ENCODE measurements around the gene LONP1. TPM values are rescaled to one million over a fixed set of nuclear protein-coding genes. Genes with fewer than 3 reads are reported as not detected.

The LONP1 gene
- total RNA-seq, 1 experiment from 2014 or later, result 186 TPM

- 0 out of 2 replicates have a peak, but pooled peaks have one; percentile 30 for TF ChIP-seq PRDM15 (CRISPR knock-in tag; IDR thresholded peaks at IDR 0.05)
These were observed 26.5 kb downstream of the LONP1 start (continued) for GRCh38 chr19:5693195-5694166.

DNA sequence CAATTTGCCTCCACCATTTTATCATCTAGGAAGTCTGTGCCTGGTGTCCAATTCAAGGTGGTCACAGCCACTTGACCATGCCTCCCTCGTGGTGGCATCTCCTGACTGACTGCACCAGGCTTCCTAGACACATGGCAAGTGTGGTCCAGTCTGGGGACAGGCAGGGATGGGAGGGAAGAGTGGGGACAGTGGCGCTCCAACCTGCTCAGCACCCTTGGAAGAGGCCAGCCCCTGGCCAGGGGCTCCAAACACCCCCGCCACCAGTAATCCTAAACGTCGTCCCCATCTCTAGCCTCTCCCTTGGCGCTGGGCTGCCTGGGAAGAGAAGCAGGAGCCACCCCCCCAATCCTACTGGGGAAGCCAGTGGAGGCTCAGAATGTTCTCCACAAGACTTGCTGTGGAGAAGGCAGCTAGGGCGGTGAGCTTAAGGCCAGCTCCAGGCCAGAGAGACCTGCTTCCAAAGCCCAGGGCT is 27.2 kb downstream of the LONP1 start:
- DNase-seq (ENCODE audit: low spot score) (no peak), ATAC-seq (no peak)
- no peak for TF ChIP-seq RELA (CRISPR knock-in tag; IDR thresholded peaks at IDR 0.05; ENCODE audit: borderline replicate concordance)
- TF ChIP-seq SP1 (CRISPR knock-in tag; conservative IDR thresholded peaks at IDR 0.05), result no peak
- TF ChIP-seq ZMAT4 (CRISPR knock-in tag; IDR thresholded peaks at IDR 0.05), result no peak
- TF ChIP-seq, protein P1, sequence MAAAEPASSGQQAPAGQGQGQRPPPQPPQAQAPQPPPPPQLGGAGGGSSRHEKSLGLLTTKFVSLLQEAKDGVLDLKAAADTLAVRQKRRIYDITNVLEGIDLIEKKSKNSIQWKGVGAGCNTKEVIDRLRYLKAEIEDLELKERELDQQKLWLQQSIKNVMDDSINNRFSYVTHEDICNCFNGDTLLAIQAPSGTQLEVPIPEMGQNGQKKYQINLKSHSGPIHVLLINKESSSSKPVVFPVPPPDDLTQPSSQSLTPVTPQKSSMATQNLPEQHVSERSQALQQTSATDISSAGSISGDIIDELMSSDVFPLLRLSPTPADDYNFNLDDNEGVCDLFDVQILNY (CRISPR knock-in tag; IDR thresholded peaks at IDR 0.05), result no peak
- TF ChIP-seq TEAD4 (CRISPR knock-in tag; IDR thresholded peaks at IDR 0.05), result no peak
- TF ChIP-seq, protein P2, sequence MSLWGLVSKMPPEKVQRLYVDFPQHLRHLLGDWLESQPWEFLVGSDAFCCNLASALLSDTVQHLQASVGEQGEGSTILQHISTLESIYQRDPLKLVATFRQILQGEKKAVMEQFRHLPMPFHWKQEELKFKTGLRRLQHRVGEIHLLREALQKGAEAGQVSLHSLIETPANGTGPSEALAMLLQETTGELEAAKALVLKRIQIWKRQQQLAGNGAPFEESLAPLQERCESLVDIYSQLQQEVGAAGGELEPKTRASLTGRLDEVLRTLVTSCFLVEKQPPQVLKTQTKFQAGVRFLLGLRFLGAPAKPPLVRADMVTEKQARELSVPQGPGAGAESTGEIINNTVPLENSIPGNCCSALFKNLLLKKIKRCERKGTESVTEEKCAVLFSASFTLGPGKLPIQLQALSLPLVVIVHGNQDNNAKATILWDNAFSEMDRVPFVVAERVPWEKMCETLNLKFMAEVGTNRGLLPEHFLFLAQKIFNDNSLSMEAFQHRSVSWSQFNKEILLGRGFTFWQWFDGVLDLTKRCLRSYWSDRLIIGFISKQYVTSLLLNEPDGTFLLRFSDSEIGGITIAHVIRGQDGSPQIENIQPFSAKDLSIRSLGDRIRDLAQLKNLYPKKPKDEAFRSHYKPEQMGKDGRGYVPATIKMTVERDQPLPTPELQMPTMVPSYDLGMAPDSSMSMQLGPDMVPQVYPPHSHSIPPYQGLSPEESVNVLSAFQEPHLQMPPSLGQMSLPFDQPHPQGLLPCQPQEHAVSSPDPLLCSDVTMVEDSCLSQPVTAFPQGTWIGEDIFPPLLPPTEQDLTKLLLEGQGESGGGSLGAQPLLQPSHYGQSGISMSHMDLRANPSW (CRISPR knock-in tag; conservative IDR thresholded peaks at IDR 0.05; ENCODE audit: low read depth), result no peak
- no peak for TF ChIP-seq NR2C2 (CRISPR knock-in tag; IDR thresholded peaks at IDR 0.05)
- Mint-ChIP-seq H3K4me1 (peaks cover 10% of the 10 kb centered on the region; the same call in 1 of the 2 replicates), H3K36me3 (peaks cover 42% of the 10 kb centered on the region), H3K27me3 (ENCODE audit: low read depth) (peaks cover 5% of the 10 kb centered on the region; the same call in 1 of the 2 replicates), H3K4me3 (peak overlapping the region; percentile 99), H3K9me3 (no peaks in the 10 kb centered on the region), H3K27ac (peak overlapping the region; percentile 70; the same call in 1 of the 2 replicates)
- POLR2A ChIA-PET, result no interaction called here
- CTCF ChIA-PET, result no interaction called here

DNA sequence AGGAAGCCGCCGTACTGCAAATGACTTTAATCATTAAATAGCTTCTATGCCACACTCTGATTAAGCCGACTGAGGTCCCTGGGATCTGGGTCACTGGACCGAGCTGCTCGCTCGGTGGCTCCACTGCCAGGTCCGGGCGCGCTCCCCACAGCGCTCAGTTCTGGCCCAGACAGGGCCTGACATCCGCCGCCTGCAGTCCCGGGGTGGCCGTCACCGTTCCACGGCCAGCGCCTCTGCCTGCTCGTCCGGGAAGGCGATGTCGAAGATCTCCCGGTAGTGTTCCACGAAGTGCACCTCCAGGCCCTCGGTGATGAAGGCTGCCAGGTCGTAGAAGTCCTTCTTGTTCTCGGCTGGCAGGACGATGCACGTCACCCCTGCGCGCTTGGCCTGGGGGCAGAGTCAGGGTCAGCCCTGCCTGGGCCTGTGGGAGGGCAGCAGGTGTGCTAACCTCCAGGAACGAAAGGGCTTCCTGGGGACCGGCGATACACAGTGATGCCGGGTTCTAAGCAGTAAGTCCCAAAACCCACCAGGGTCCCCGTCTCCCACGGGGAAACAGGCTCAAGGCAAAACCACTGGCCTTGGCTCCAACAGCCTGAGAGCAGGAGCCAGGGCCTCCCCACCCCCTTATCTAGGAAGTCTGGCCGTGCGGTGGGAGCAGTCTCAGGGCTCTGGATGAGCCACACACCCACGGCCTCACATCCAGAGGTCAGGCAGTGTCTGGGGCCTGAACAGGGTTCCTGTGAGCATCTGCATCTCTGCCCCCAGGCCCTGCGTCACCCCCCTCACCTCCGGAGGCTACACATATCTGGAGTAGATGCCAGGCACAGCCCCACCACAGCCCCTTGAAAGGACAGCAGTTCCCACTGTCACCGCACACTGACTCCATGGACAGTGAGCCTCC is 27.9 kb downstream of the LONP1 start:
- no peak for DNase-seq (ENCODE audit: low spot score)
- peak overlapping the region; percentile 99 for H3K4me3 Mint-ChIP-seq
- ChIA-PET CTCF (interaction anchor here (0.5 kb wide), 1 partner anchor 22 kb away, joined by 3 read pairs; no protein-coding TSS in a partner anchor), POLR2A (interaction anchor here (0.6 to 2.7 kb wide), 2 partner anchors 21 to 28 kb away, joined by 3 to 14 read pairs; partner anchors contain the start of genes CATSPERD and LONP1)
- no peak for ATAC-seq
- peaks cover 41% of the 10 kb centered on the region for H3K36me3 Mint-ChIP-seq
- H3K27ac Mint-ChIP-seq, result peak overlapping the region; percentile 70
- H3K27me3 Mint-ChIP-seq (ENCODE audit: low read depth), result peaks cover 5% of the 10 kb centered on the region; the same call in 1 of the 2 replicates
- no peaks in the 10 kb centered on the region for H3K9me3 Mint-ChIP-seq
- H3K4me1 Mint-ChIP-seq, result peaks cover 10% of the 10 kb centered on the region; the same call in 1 of the 2 replicates
- TF ChIP-seq TEAD1 (CRISPR knock-in tag; IDR thresholded peaks at IDR 0.05) (0 out of 2 replicates have a peak, but pooled peaks have one; percentile 49), ZNF671 (CRISPR knock-in tag; IDR thresholded peaks at IDR 0.05) (peak; percentile 56; the same call in 1 of the 2 replicates), FOXP1 (CRISPR knock-in tag; IDR thresholded peaks at IDR 0.05; ENCODE audit: borderline replicate concordance) (0 out of 2 replicates have a peak, but pooled peaks have one; percentile 44), MXD4 (CRISPR knock-in tag; IDR thresholded peaks at IDR 0.05; ENCODE audit: borderline replicate concordance) (no peak), ZNF121 (CRISPR knock-in tag; IDR thresholded peaks at IDR 0.05) (peak; percentile 61; the same call in 1 of the 2 replicates), E2F1 (CRISPR knock-in tag; IDR thresholded peaks at IDR 0.05) (peak; percentile 50; the same call in 1 of the 2 replicates), MYBL2 (CRISPR knock-in tag; IDR thresholded peaks at IDR 0.05) (0 out of 2 replicates have a peak, but pooled peaks have one; percentile 27), MAX (CRISPR knock-in tag; IDR thresholded peaks at IDR 0.05) (peak; percentile 7; the same call in 1 of the 2 replicates), PRRX2 (CRISPR knock-in tag; IDR thresholded peaks at IDR 0.05) (0 out of 2 replicates have a peak, but pooled peaks have one; percentile 34), ELF4 (CRISPR knock-in tag; IDR thresholded peaks at IDR 0.05; ENCODE audit: low read depth) (0 out of 2 replicates have a peak, but pooled peaks have one; percentile 39), RELA (CRISPR knock-in tag; IDR thresholded peaks at IDR 0.05; ENCODE audit: borderline replicate concordance) (peak; percentile 47; the same call in 1 of the 2 replicates)

Measured in WTC11 (cell line).